Gastroesophageal sphincter (tissue), 4 donors: ENCODE data around the gene ZNF175. TPM values are rescaled to one million over a fixed set of nuclear protein-coding genes. Genes with fewer than 3 reads are reported as not detected.

Source experiments
- ATAC-seq: fragments of 150-250 bp; one replicate; pipeline ENCODE4 v1.9.1; 2016; ENCODE audit warnings: mild to moderate bottlenecking, moderate library complexity
- H3K27ac ChIP-seq, 4 donors: fragments of 200-600 bp; sonication (generic) in 3 of 4; 1 replicate in 3 of 4; 2 replicates in 1 of 4; pipeline ENCODE4 v1.5.1; 2016 to 2019
- H3K27me3 ChIP-seq: fragments of 200-600 bp; sonication (generic); one replicate; pipeline ENCODE4 v1.5.1; 2019
- H3K36me3 ChIP-seq, 2 donors: fragments of 200-600 bp; sonication (generic); one replicate each; pipeline ENCODE4 v1.5.1; 2019; ENCODE audit warnings: control low read depth in 1 of 2
- H3K4me1 ChIP-seq, 3 donors: fragments of 200-600 bp; sonication (generic); 1 replicate in 2 of 3; 2 replicates in 1 of 3; pipeline ENCODE4 v1.5.1; 2016 to 2019; ENCODE audit warnings: control low read depth in 2 of 3
- H3K4me3 ChIP-seq, 2 donors: fragments of 200-600 bp; sonication (generic); one replicate each; pipeline ENCODE4 v1.5.1; 2019; ENCODE audit warnings: mild to moderate bottlenecking in 1 of 2, moderate library complexity in 1 of 2
- H3K9me3 ChIP-seq, 3 donors: fragments of 200-600 bp; sonication (generic); one replicate each; pipeline ENCODE4 v1.5.1; 2017 to 2019; ENCODE audit warnings: control low read depth in 2 of 3
- CTCF ChIP-seq, 4 experiments: fragments of 200-600 bp in 2 of 4; fragments of 450-650 bp in 2 of 4; sonication (generic) in 1 of 4; IDR thresholded peaks; one replicate each; pipeline ENCODE4 v1.5.1; 2017 to 2019; ENCODE audit warnings: antibody characterized with exemption in 4 of 4, mild to moderate bottlenecking in 2 of 4, moderate library complexity in 2 of 4
- EP300 ChIP-seq: sonication (generic); formaldehyde crosslinking; IDR thresholded peaks from one replicate; pipeline ENCODE4 v1.6.1; 2017; ENCODE audit warnings: antibody characterized with exemption, mild to moderate bottlenecking
- POLR2A ChIP-seq, 2 donors: fragments of 450-650 bp; IDR thresholded peaks; one replicate each; pipeline ENCODE4 v1.6.1; 2017; ENCODE audit warnings: antibody characterized with exemption in 2 of 2, mild to moderate bottlenecking in 2 of 2, moderate library complexity in 1 of 2
- POLR2AphosphoS5 ChIP-seq: sonication (generic); formaldehyde crosslinking; IDR thresholded peaks from one replicate; pipeline ENCODE4 v1.6.1; 2017; ENCODE audit warnings: antibody characterized with exemption
- whole genome bisulfite sequencing, 2 donors: methylation state at CpG; one replicate each; pipeline ENCODE4 v1.1.5; 2018; ENCODE audit warnings: low coverage in 1 of 2; 5-methylcytosine and 5-hydroxymethylcytosine counted together
- total RNA-seq, 4 donors: library from RNA; depleted of rRNA; stranded (reverse); fragments of >200 nt; gene quantifications; one replicate each; pipeline ENCODE4 v1.1.0, GENCODE V29; 2016

ZNF175 gene
- total RNA-seq, 4 donors from 2014 or later = 6.5 to 12.8 (median 7.3) TPM

GRCh38 chr19:51587264-51588191, 16.4 kb downstream of the ZNF175 start:
- ATAC-seq = no peak
- Histone ChIP-seq H3K27me3 (no peaks in the 10 kb centered on the region), H3K4me3 (no peak overlapping the region), H3K9me3 (peaks cover 0 to 17% (median 3%) of the 10 kb centered on the region in 3 donors), H3K36me3 (peaks cover 8 to 57% of the 10 kb centered on the region in 2 donors), H3K4me1 (no peaks in the 10 kb centered on the region), H3K27ac (no peak overlapping the region)
- no peak for TF ChIP-seq CTCF (IDR thresholded peaks at IDR 0.05)
- TF ChIP-seq POLR2A (IDR thresholded peaks at IDR 0.05) = no peak
- no peak for TF ChIP-seq EP300
- no peak for TF ChIP-seq POLR2AphosphoS5
- WGBS, 2 donors = 94 to 100% methylated on average over 7 of the region's 9 CpGs

- TF ChIP-seq EP300 (no peak), POLR2AphosphoS5 (no peak), POLR2A (IDR thresholded peaks at IDR 0.05) (no peak), CTCF (IDR thresholded peaks at IDR 0.05) (no peak)
- H3K9me3 ChIP-seq = peaks cover 0 to 17% (median 3%) of the 10 kb centered on the region in 3 donors
- peaks cover 0 to 14% (median 3%) of the 10 kb centered on the region in 3 donors for H3K4me1 ChIP-seq
- WGBS, 2 donors = 75 to 85% methylated on average over 2 of the region's 2 CpGs
- ATAC-seq = no peak
- H3K27me3 ChIP-seq = no peaks in the 10 kb centered on the region
- no peak overlapping the region for H3K27ac ChIP-seq
- H3K36me3 ChIP-seq = peaks cover 8 to 37% of the 10 kb centered on the region in 2 donors
- H3K4me3 ChIP-seq = no peak overlapping the region
Observed at GRCh38 chr19:51589511-51589910, 18.4 kb downstream of the ZNF175 start.

DNA sequence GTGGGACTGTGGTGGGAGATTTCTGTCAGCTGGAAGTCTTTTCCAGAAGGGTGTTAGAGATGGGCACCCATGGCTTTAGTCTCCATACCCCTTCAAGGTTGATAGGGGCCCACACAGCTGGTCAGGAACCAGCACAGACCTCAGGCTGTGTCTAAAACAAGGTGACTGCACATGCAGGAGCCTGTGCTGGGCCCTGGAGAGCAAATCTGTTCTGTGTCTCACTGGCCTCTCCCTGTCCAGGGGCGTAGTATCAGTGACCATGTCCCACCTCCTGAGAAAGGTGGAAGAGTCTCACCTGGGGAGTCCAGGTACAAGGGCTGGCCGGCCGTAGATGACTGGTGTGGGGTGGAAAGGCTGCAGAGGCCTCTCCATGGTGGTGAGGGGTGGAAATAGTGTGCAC, 19.4 kb downstream of the ZNF175 start:
- Histone ChIP-seq H3K27me3 (no peaks in the 10 kb centered on the region), H3K36me3 (peaks cover 8 to 30% of the 10 kb centered on the region in 2 donors), H3K4me3 (no peak overlapping the region), H3K9me3 (peaks cover 0 to 17% (median 3%) of the 10 kb centered on the region in 3 donors), H3K27ac (no peak overlapping the region), H3K4me1 (peaks cover 0 to 22% (median 7%) of the 10 kb centered on the region in 3 donors)
- TF ChIP-seq POLR2AphosphoS5 (no peak), POLR2A (IDR thresholded peaks at IDR 0.05) (no peak), EP300 (no peak), CTCF (IDR thresholded peaks at IDR 0.05) (no peak)
- 100% methylated on average over 2 of the region's 3 CpGs; no CpG with 5 or more reads in 1 of the 2 donors for WGBS, 2 donors
- ATAC-seq = no peak

GRCh38 chr19:51592521-51592920, 21.4 kb downstream of the ZNF175 start:
- Histone ChIP-seq H3K4me1 (peaks cover 0 to 22% (median 7%) of the 10 kb centered on the region in 3 donors), H3K9me3 (peaks cover 0 to 10% (median 0%) of the 10 kb centered on the region in 3 donors), H3K27me3 (peaks cover 8% of the 10 kb centered on the region), H3K27ac (no peak overlapping the region), H3K36me3 (peaks cover 0 to 9% of the 10 kb centered on the region in 2 donors), H3K4me3 (no peak overlapping the region)
- ATAC-seq = no peak
- WGBS, 2 donors = 57 to 75% methylated on average over 1 of the region's 1 CpG
- TF ChIP-seq POLR2A (IDR thresholded peaks at IDR 0.05) (no peak), EP300 (no peak), POLR2AphosphoS5 (no peak), CTCF (IDR thresholded peaks at IDR 0.05) (no peak)
